Stomach smooth muscle (tissue), 2 donors: ENCODE results near the gene MCM8.
A peak's percentile ranks its signal among the peaks of the same experiment; 100 is the strongest.

Source experiments
- H3K27ac ChIP-seq: one replicate; pipeline ENCODE4 v1.7.0; 2013; ENCODE audit warnings: mild to moderate bottlenecking, low read length, inconsistent platforms
- H3K27me3 ChIP-seq, 2 donors: one replicate each; pipeline ENCODE4 v1.7.0; 2013; ENCODE audit warnings: low read length in 2 of 2; ENCODE audit not compliant: insufficient read depth in 2 of 2, control insufficient read depth in 1 of 2
- H3K36me3 ChIP-seq, 2 donors: one replicate each; pipeline ENCODE4 v1.7.0; 2013; ENCODE audit warnings: low read length in 2 of 2; ENCODE audit not compliant: control insufficient read depth in 2 of 2, insufficient read depth in 2 of 2
- H3K4me1 ChIP-seq: one replicate; pipeline ENCODE4 v1.7.0; 2013; ENCODE audit warnings: low read length; ENCODE audit not compliant: control insufficient read depth, insufficient read depth
- H3K4me3 ChIP-seq, 2 donors: one replicate each; pipeline ENCODE4 v1.7.0; 2013; ENCODE audit warnings: low read length in 2 of 2
- H3K9ac ChIP-seq, 2 donors: one replicate each; pipeline ENCODE4 v1.7.0; 2013; ENCODE audit warnings: low read length in 2 of 2, mild to moderate bottlenecking in 1 of 2
- H3K9me3 ChIP-seq, 2 donors: one replicate each; pipeline ENCODE4 v1.7.0; 2013; ENCODE audit warnings: low read length in 2 of 2; ENCODE audit not compliant: control insufficient read depth in 2 of 2
- donor health status: healthy.
- donor health status: Pancreatic carcinoma.

MCM8 gene

DNA sequence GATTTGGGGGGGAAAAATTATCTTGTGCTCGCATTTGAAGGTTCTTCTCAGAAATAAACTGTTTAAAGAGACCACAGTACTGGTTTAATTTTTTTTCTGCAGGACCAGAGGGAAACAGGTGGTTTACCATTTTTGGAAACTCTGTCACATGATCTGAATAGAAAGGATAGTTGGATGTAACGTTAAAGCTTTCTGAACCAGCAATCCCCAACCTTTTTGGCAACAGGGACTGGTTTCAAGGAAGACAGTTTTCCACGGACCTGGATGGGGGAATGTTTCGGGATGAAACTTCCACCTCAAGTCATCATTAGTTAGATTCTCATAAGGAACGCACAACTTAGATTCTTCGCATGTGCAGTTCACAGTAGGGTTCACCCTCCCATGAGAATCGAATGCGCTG lies 50.4 kb downstream of the MCM8 start:
- Histone ChIP-seq H3K9ac (no peak overlapping the region), H3K4me1 (peaks cover 3% of the 10 kb centered on the region), H3K4me3 (no peak overlapping the region), H3K27ac (no peak overlapping the region), H3K9me3 (no peaks in the 10 kb centered on the region), H3K36me3 (no peaks in the 10 kb centered on the region), H3K27me3 (no peaks in the 10 kb centered on the region)

- Histone ChIP-seq H3K27me3 (no peaks in the 10 kb centered on the region), H3K4me1 (peaks cover 6% of the 10 kb centered on the region), H3K4me3 (peak overlapping the region; percentile 82 to 90), H3K9ac (peak overlapping the region; percentile 73 to 85), H3K27ac (peak overlapping the region; percentile 66), H3K36me3 (peaks cover 6 to 8% of the 10 kb centered on the region in 2 donors), H3K9me3 (no peaks in the 10 kb centered on the region)
Observed at GRCh38 chr20:6006603-6006949, 56.1 kb downstream of the MCM8 start.

- Histone ChIP-seq H3K27me3 (no peaks in the 10 kb centered on the region), H3K27ac (no peak overlapping the region), H3K4me3 (peak overlapping the region; percentile 82 to 90), H3K9me3 (no peaks in the 10 kb centered on the region), H3K4me1 (peaks cover 6% of the 10 kb centered on the region), H3K9ac (peak overlapping the region; percentile 73 to 85), H3K36me3 (peaks cover 6 to 8% of the 10 kb centered on the region in 2 donors)
Observed at GRCh38 chr20:6007094-6007528, 56.7 kb downstream of the MCM8 start.

DNA sequence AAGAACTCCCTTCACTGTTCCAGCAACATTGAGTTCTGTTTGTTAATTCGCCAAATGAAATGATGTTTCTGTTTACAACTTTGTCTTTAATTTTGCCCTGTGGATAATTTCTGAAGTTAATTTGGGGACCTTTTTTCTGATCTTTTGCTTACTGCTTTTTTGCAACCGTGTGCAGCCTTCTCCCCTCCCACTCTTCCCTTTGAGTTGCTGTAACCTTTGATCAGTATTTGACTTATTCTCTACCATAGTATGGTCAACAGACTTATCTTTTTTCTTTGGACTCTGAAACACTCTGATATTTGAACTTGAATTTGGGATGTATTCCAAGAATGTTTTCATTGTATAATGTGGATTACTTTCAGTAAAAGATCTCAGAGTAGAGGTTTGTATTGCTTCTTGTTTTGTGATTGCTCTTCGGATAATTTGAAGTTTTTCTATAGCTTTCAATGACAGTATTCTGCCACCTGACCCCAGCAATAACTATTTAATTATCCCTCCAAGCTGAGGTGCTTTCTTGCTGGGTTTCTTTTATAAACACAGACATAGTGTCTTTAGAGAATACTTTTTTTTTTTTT lies 57.2 kb downstream of the MCM8 start:
- Histone ChIP-seq H3K36me3 (peaks cover 6 to 11% of the 10 kb centered on the region in 2 donors), H3K4me3 (peak overlapping the region; percentile 82 to 90), H3K27me3 (no peaks in the 10 kb centered on the region), H3K9ac (peak overlapping the region in 1 of 2 donors; percentile 85), H3K9me3 (no peaks in the 10 kb centered on the region), H3K27ac (no peak overlapping the region), H3K4me1 (peaks cover 6% of the 10 kb centered on the region)

GRCh38 chr20:6008254-6008653 lies 57.8 kb downstream of the MCM8 start:
- Histone ChIP-seq H3K27me3 (no peaks in the 10 kb centered on the region), H3K27ac (no peak overlapping the region), H3K4me1 (peaks cover 6% of the 10 kb centered on the region), H3K36me3 (peaks cover 6 to 11% of the 10 kb centered on the region in 2 donors), H3K9me3 (no peaks in the 10 kb centered on the region), H3K9ac (peak overlapping the region in 1 of 2 donors; percentile 85), H3K4me3 (peak overlapping the region in 1 of 2 donors; percentile 16)

GRCh38 chr20:6012179-6012578 lies 61.7 kb downstream of the MCM8 start:
- H3K27ac ChIP-seq = no peak overlapping the region
- H3K27me3 ChIP-seq = no peaks in the 10 kb centered on the region
- no peak overlapping the region for H3K9ac ChIP-seq
- H3K9me3 ChIP-seq = no peaks in the 10 kb centered on the region
- peaks cover 15 to 27% of the 10 kb centered on the region in 2 donors for H3K36me3 ChIP-seq
- no peak overlapping the region for H3K4me3 ChIP-seq
- H3K4me1 ChIP-seq = peaks cover under 1% of the 10 kb centered on the region

- Histone ChIP-seq H3K27ac (no peak overlapping the region), H3K27me3 (no peaks in the 10 kb centered on the region), H3K4me3 (no peak overlapping the region), H3K4me1 (no peaks in the 10 kb centered on the region), H3K9me3 (no peaks in the 10 kb centered on the region), H3K36me3 (peaks cover 15 to 27% of the 10 kb centered on the region in 2 donors), H3K9ac (no peak overlapping the region)
Observed at GRCh38 chr20:6014017-6014416, 63.6 kb downstream of the MCM8 start.

DNA sequence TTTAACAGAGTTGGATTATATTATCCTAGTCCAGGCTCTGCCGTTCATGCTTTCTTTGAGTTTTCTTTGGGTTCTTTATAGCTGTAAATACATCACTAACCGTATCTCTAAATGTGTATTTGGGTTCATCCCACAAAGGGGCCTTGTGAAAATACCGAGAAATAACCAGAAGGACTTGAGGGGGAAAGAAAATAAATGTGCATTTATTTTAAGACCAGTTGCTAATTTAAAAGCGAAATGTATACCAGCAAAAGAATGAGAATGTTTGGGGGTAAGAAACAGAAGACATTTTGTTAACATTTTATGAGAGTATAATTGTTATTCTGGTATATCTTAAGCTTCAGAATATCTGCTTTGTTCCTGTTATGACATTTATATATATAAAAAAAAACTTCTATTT lies 64.5 kb downstream of the MCM8 start:
- no peak overlapping the region for H3K27ac ChIP-seq
- H3K36me3 ChIP-seq = peaks cover 15 to 27% of the 10 kb centered on the region in 2 donors
- H3K27me3 ChIP-seq = no peaks in the 10 kb centered on the region
- no peak overlapping the region for H3K4me3 ChIP-seq
- H3K4me1 ChIP-seq = no peaks in the 10 kb centered on the region
- no peak overlapping the region for H3K9ac ChIP-seq
- no peaks in the 10 kb centered on the region for H3K9me3 ChIP-seq

DNA sequence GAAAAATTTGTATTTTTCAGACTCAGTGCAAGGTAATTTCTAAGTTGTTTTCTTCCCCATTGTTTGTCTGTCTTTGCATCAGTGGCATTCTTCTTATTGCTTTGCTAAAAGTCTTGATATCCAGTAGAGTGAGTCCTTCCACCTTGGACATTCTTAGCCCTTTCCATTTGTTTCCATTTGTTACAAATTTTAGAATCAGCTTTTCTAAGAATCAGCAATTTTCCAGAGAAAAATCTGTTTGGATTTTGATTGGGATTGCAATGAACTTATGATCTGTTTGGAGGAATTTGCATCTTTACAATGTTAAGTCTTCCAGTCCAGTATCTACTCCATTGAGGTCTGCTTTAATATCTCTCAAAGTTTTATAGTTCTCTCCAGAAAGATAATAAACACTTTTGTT lies 67.0 kb downstream of the MCM8 start:
- Histone ChIP-seq H3K4me1 (no peaks in the 10 kb centered on the region), H3K4me3 (no peak overlapping the region), H3K27me3 (no peaks in the 10 kb centered on the region), H3K27ac (no peak overlapping the region), H3K36me3 (peaks cover 10 to 18% of the 10 kb centered on the region in 2 donors), H3K9me3 (no peaks in the 10 kb centered on the region), H3K9ac (no peak overlapping the region)

DNA sequence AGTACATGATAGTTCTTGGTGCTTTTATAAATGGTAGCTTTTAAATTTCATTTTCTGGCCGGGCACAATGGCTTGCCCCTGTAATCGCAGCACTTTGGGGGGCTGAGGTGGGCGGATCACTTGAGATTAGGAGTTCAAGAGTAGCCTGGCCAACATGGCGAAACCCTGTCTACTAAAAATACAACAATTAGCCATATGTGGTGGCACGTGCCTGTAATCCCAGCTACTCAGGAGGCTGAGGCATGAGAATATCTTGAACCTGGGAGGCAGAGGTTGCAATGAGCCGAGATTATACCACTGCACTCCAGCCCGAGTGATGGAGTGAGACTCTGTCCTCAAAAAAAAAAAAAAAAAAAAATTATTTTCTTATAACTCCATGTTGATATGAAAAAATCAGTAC lies 67.4 kb downstream of the MCM8 start:
- no peak overlapping the region for H3K9ac ChIP-seq
- no peak overlapping the region for H3K27ac ChIP-seq
- no peaks in the 10 kb centered on the region for H3K9me3 ChIP-seq
- peaks cover 10 to 16% of the 10 kb centered on the region in 2 donors for H3K36me3 ChIP-seq
- H3K4me1 ChIP-seq = no peaks in the 10 kb centered on the region
- no peaks in the 10 kb centered on the region for H3K27me3 ChIP-seq
- H3K4me3 ChIP-seq = no peak overlapping the region

GRCh38 chr20:6024768-6025167 lies 74.3 kb downstream of the MCM8 start:
- Histone ChIP-seq H3K9me3 (no peaks in the 10 kb centered on the region), H3K9ac (no peak overlapping the region), H3K4me3 (no peak overlapping the region), H3K27me3 (no peaks in the 10 kb centered on the region), H3K36me3 (peaks cover 12 to 15% of the 10 kb centered on the region in 2 donors), H3K4me1 (peaks cover 5% of the 10 kb centered on the region), H3K27ac (no peak overlapping the region)
